ENCODE data around the gene TOPBP1. TPM values are rescaled to one million over a fixed set of nuclear protein-coding genes. Genes with fewer than 3 reads are reported as not detected.

TOPBP1 gene
- polyA plus RNA-seq, 1 donor (not counting 4 experiments of a cell fraction or from before 2014, with no cell fraction given) = 26.1 TPM

DNA sequence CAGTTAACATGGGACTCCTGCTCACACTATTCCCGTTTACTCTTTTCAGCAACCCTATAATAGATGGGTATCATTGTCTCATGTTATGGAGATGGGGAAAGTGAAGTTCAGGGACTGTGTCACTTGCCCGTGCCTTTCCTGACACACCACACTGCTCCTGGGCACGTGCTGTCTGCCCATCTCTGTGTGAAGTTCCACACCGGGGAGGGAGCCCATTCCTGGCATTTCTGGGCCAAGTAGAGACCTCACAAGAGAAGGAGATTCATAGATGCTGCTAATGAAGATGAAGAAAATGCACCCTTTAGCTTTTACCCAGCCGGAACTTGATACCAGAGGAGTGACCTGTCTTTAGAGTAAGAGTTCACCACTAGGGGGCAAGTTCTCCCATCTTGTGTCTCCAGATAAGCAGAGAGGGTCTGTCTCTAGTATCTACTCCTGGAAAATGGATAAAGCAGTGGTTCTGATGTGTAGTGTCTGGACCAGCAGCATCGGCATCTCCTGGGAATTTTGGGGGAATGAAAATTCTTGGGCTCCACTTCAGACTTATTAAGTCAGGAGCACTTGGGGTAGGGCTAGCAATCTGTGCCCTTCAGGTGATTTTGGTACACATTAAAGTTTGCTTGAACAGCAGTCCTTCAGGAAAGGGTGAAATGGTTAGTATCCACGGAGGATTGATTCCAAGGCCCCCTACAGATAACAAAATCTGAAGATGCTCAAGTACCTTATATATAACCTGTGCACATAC is 2.0 kb upstream of the TOPBP1 start:
- Histone ChIP-seq H4K20me1 (ENCODE audit: control insufficient read depth, extremely low read depth, insufficient read depth, low read length) (no peaks in the 10 kb centered on the region), H3K9ac (ENCODE audit: control insufficient read depth, extremely low read depth, insufficient read depth, low read length) (no peak overlapping the region), H3K79me2 (ENCODE audit: control insufficient read depth, insufficient read depth, low read length) (peaks cover 30% of the 10 kb centered on the region), H3K27me3 (ENCODE audit: control insufficient read depth, extremely low read depth, insufficient read depth, low read length) (no peaks in the 10 kb centered on the region), H3K36me3 (ENCODE audit: control insufficient read depth in 2 of 2, extremely low read depth in 1 of 2, insufficient read depth in 2 of 2, low read length in 2 of 2) (peaks cover 0 to 1% of the 10 kb centered on the region in 2 experiments), H3K4me3 (ENCODE audit: control insufficient read depth in 2 of 3, extremely low read depth in 1 of 3, insufficient read depth in 2 of 3, low read depth in 1 of 3, low read length in 3 of 3) (peak overlapping the region in 1 of 3 experiments; percentile 24), H3K9me3 (ENCODE audit: control insufficient read depth, low read depth, low read length) (no peaks in the 10 kb centered on the region), H3K4me2 (ENCODE audit: control insufficient read depth, extremely low read depth, insufficient read depth, low read depth, low read length) (peak overlapping the region; percentile 39), H3K4me1 (ENCODE audit: control insufficient read depth, extremely low read depth, insufficient read depth, low read length) (peaks cover 18% of the 10 kb centered on the region), H3K9me1 (ENCODE audit: control insufficient read depth, extremely low read depth, insufficient read depth, low read length) (no peaks in the 10 kb centered on the region), H3K27ac (ENCODE audit: control insufficient read depth, insufficient read depth, low read length) (no peak overlapping the region), H2AFZ (ENCODE audit: control insufficient read depth, low read length) (peak overlapping the region; percentile 80)
- DNase-seq (ENCODE audit: low read depth, low spot score) (peak; percentile 46), FAIRE-seq (peak; percentile 64)
- no peak for TF ChIP-seq EZH2 (IDR thresholded peaks at IDR 0.05; ENCODE audit: low read length)
- TF ChIP-seq, protein P1, sequence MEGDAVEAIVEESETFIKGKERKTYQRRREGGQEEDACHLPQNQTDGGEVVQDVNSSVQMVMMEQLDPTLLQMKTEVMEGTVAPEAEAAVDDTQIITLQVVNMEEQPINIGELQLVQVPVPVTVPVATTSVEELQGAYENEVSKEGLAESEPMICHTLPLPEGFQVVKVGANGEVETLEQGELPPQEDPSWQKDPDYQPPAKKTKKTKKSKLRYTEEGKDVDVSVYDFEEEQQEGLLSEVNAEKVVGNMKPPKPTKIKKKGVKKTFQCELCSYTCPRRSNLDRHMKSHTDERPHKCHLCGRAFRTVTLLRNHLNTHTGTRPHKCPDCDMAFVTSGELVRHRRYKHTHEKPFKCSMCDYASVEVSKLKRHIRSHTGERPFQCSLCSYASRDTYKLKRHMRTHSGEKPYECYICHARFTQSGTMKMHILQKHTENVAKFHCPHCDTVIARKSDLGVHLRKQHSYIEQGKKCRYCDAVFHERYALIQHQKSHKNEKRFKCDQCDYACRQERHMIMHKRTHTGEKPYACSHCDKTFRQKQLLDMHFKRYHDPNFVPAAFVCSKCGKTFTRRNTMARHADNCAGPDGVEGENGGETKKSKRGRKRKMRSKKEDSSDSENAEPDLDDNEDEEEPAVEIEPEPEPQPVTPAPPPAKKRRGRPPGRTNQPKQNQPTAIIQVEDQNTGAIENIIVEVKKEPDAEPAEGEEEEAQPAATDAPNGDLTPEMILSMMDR (optimal IDR thresholded peaks at IDR 0.05 in 1 of 3, IDR thresholded peaks at IDR 0.05 in 1 of 3, conservative IDR thresholded peaks at IDR 0.05 in 1 of 3; ENCODE audit: extremely low read depth in 1 of 3, insufficient read depth in 2 of 3, low read length in 3 of 3) = peak; percentile 64 to 82 (median 75)
- dilution Hi-C loops (cut with MboI; ENCODE audit: extremely low pct_ligation_motif_present, low sequenced_read_pairs) = no loop called here

- Histone ChIP-seq H3K36me3 (ENCODE audit: control insufficient read depth in 2 of 2, extremely low read depth in 1 of 2, insufficient read depth in 2 of 2, low read length in 2 of 2) (peaks cover 4 to 5% of the 10 kb centered on the region in 2 experiments), H3K9me1 (ENCODE audit: control insufficient read depth, extremely low read depth, insufficient read depth, low read length) (no peaks in the 10 kb centered on the region), H4K20me1 (ENCODE audit: control insufficient read depth, extremely low read depth, insufficient read depth, low read length) (no peaks in the 10 kb centered on the region), H3K9me3 (ENCODE audit: control insufficient read depth, low read depth, low read length) (no peaks in the 10 kb centered on the region), H3K9ac (ENCODE audit: control insufficient read depth, extremely low read depth, insufficient read depth, low read length) (peak overlapping the region; percentile 95), H3K4me2 (ENCODE audit: control insufficient read depth, extremely low read depth, insufficient read depth, low read depth, low read length) (peak overlapping the region; percentile 77), H3K27me3 (ENCODE audit: control insufficient read depth, extremely low read depth, insufficient read depth, low read length) (no peaks in the 10 kb centered on the region), H3K4me3 (ENCODE audit: control insufficient read depth in 2 of 3, extremely low read depth in 1 of 3, insufficient read depth in 2 of 3, low read depth in 1 of 3, low read length in 3 of 3) (peak overlapping the region; percentile 82 to 99 (median 95)), H3K4me1 (ENCODE audit: control insufficient read depth, extremely low read depth, insufficient read depth, low read length) (peaks cover 18% of the 10 kb centered on the region), H3K79me2 (ENCODE audit: control insufficient read depth, insufficient read depth, low read length) (peaks cover 34% of the 10 kb centered on the region), H3K27ac (ENCODE audit: control insufficient read depth, insufficient read depth, low read length) (peak overlapping the region; percentile 82), H2AFZ (ENCODE audit: control insufficient read depth, low read length) (peak overlapping the region; percentile 88)
- dilution Hi-C loops (cut with MboI; ENCODE audit: extremely low pct_ligation_motif_present, low sequenced_read_pairs) = no loop called here
- no peak for FAIRE-seq
- no peak for DNase-seq (ENCODE audit: low read depth, low spot score)
- TF ChIP-seq, protein P1 (optimal IDR thresholded peaks at IDR 0.05 in 1 of 3, IDR thresholded peaks at IDR 0.05 in 1 of 3, conservative IDR thresholded peaks at IDR 0.05 in 1 of 3; ENCODE audit: extremely low read depth in 1 of 3, insufficient read depth in 2 of 3, low read length in 3 of 3) = peak in 2 of 3 experiments; percentile 34 to 35
- TF ChIP-seq EZH2 (IDR thresholded peaks at IDR 0.05; ENCODE audit: low read length) = no peak
Observed at GRCh38 chr3:133662278-133662651, 524 bp upstream of the TOPBP1 start.
